ENCODE measurements around the gene YOD1.

YOD1 gene

DNA sequence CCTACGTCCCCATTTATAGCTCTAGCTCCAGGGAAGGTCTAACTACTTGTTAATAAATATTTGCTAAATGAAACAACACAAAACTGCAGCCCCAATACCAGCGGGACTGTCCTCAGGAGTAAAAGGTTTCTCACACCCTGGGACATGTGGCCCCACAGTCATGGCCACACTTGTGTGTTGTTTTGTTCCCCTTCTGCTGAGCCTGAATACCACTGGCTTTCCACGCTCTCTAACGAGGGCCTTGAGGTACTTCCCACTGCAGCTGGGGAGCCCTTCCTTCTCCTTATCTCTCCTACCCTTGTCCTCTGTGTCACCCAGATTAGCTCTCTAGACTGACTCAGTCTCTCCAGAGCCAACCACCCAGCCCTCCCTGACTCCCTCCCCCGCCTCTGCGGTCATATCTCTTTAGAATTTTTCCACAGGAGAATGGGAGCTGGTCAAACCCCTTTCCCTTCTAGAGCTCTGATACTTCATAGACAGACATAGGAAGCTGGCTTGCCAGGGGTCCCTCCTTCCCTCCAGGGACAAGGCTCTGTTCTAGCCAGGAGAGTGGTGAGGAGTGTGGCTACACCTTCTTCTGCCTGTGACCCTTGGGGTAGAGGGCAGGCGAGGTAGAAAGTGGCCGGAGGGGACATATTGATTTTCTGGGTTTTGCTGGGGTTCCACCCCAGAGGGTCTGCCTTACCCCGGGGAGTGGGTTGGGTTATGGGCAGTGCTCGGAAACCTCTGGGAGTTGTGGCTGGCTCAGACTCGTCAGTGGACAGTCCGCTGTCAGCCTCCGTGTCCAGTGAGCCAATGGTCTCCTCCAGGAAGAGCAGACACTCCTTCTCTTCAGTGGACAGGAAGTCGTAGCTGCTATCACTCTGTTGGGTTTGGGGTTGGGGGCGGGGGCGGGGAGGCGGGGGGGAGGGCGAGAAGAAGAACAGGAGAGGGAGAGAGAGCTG lies 26.5 kb downstream of the YOD1 start:
- TF ChIP-seq, protein P1, sequence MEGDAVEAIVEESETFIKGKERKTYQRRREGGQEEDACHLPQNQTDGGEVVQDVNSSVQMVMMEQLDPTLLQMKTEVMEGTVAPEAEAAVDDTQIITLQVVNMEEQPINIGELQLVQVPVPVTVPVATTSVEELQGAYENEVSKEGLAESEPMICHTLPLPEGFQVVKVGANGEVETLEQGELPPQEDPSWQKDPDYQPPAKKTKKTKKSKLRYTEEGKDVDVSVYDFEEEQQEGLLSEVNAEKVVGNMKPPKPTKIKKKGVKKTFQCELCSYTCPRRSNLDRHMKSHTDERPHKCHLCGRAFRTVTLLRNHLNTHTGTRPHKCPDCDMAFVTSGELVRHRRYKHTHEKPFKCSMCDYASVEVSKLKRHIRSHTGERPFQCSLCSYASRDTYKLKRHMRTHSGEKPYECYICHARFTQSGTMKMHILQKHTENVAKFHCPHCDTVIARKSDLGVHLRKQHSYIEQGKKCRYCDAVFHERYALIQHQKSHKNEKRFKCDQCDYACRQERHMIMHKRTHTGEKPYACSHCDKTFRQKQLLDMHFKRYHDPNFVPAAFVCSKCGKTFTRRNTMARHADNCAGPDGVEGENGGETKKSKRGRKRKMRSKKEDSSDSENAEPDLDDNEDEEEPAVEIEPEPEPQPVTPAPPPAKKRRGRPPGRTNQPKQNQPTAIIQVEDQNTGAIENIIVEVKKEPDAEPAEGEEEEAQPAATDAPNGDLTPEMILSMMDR (IDR thresholded peaks at IDR 0.05; ENCODE audit: insufficient read depth, low read length, missing control alignments): no peak
- no peak for DNase-seq (ENCODE audit: low read depth, low spot score)
- H3K4me3 ChIP-seq (ENCODE audit: low read depth, low read length): no peak overlapping the region
- ChIA-PET POLR2A (no interaction called here), CTCF (interaction anchor here (0.8 to 10.4 kb wide), 6 partner anchors 9 to 25 kb away, joined by 3 to 92 read pairs (median 6); no protein-coding TSS in a partner anchor)

DNA sequence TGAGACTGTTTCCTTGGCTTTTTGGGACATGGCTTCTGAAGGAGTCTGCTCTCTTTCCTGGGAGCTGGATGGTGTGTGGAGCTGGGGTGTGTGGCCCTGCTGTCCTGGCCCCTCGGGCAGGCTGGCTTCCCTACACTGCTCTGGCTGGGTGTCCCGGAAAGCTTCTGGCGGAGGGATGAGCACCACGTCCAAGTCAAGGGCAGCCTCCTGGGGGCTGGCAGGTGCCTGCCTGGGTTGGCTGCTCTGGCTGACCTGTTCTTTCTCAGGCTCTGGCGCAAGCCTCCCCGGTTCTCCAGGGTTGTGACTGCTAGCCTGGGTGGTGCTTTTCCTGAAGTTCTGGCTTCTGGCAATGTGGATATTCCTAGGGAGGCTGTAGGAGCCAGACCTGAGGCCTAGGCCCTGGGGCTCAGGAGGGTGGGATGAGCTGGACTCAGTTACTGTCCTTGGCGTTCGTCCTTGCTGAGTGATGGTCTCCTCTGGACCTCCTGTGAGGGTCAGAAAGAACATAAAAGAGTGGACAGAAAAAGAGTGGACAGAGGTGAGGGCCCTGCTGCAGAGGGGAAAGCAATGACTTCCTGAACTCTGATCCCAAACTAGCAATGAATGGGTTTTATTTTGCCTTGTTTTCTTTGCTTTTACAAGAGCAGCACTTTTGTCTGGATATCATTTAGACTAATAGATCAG lies 27.9 kb downstream of the YOD1 start:
- TF ChIP-seq, protein P1 (IDR thresholded peaks at IDR 0.05; ENCODE audit: insufficient read depth, low read length, missing control alignments): no peak
- DNase-seq (ENCODE audit: low read depth, low spot score): no peak
- H3K4me3 ChIP-seq (ENCODE audit: low read depth, low read length): no peak overlapping the region
- ChIA-PET CTCF (interaction anchor here (1.5 to 10.4 kb wide), 3 partner anchors 17 to 26 kb away, joined by 7 to 92 read pairs (median 9); no protein-coding TSS in a partner anchor), POLR2A (no interaction called here)

DNA sequence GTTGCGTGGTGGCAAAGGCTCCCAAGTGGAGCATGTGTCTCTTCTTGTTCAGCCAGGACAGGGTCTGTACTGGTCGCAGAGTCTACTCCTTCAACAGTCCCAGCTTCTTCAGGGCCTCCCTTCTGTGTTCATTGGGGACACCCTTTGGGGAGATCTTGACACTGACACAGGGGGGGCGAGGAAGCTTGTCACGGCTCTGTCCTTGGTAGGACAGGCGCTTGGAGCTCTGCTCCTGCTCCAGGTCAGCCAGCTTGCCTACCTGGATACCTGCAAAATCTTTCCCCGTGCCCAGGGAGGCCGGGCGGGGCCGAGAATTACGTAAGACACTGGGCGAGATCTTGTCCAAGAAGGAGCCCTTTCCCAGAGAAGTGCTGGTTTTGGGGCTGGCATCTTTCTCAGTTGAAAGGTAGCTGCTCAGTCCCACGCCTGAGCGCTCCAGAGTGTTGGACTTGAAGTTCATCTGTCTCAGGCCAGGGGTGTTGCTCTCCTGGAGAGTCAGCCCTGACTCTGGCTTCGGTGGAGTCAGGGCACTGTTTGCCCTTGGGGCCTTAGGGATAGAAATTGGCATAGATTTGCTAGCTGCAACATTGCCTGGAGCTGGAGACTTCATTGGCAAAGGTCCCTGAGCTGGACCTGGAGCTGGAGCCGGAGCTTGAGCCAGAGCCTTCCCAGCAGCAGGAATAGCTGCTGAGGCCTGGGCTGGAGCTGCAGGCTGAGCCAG lies 29.0 kb downstream of the YOD1 start:
- no peak for DNase-seq (ENCODE audit: low read depth, low spot score)
- no peak overlapping the region for H3K4me3 ChIP-seq (ENCODE audit: low read depth, low read length)
- ChIA-PET CTCF (interaction anchor here (0.8 to 10.4 kb wide), 6 partner anchors 12 to 383 kb away, joined by 3 to 92 read pairs (median 8); no protein-coding TSS in a partner anchor), POLR2A (no interaction called here)
- TF ChIP-seq, protein P1 (IDR thresholded peaks at IDR 0.05; ENCODE audit: insufficient read depth, low read length, missing control alignments): no peak

DNA sequence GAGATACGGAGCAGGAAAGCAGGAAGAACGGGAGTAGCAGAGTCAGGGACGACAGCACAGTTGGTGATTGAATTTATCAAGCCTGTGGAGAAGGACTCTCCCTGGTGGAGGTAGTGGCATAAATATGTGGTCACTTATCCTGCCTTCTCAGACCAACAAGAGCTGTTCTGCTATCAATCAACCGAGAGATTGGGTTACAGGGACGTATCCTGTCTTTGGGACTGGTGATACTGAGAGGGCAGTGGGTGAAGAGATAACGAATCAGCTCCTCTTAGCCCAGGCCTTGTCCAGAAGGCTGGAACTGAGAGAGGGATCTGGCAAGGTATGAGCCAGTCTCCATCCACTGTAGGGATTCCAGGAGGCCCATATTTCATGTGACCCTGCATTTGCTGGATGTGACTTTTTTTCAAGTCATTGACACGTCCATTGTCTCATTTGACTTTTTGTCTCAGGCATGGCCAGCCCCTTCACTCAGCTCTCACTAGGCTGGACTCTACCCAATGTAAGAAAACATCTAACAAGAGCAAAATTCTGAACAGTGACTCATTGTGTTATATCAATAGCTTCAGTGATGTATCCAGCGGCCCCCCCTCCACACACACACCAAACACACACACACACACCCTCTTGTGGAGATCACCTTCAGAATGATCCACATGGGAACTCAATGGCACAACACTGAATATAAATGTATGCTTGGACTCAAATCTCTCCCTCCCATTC lies 29.7 kb downstream of the YOD1 start:
- CTCF ChIA-PET: interaction anchor here (1.0 to 10.4 kb wide), 3 partner anchors 11 to 29 kb away, joined by 5 to 92 read pairs (median 8); no protein-coding TSS in a partner anchor
- no peak for DNase-seq (ENCODE audit: low read depth, low spot score)
- POLR2A ChIA-PET: no interaction called here
- no peak overlapping the region for H3K4me3 ChIP-seq (ENCODE audit: low read depth, low read length)
- TF ChIP-seq, protein P1 (IDR thresholded peaks at IDR 0.05; ENCODE audit: insufficient read depth, low read length, missing control alignments): no peak

DNA sequence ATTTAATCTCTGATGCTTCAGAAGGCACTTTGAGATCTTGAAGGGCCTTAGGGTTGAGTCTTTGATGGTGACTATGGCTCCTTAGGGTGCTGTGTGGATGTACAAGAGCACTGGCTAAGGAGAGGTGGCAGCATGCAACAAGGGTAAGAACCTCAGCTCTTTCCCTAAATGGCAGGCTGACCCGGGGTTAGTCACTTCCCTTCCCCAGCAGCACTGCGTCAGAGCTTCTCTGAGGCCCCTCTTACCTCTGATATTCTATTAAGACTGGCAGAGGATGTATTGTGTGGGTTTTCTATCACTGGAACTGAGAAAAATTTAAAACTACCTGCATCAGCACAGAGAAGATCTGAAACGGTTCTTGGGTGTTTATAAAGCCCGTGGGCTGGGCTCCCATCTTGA lies 30.3 kb downstream of the YOD1 start:
- no peak overlapping the region for H3K4me3 ChIP-seq (ENCODE audit: low read depth, low read length)
- DNase-seq (ENCODE audit: low read depth, low spot score): no peak
- TF ChIP-seq, protein P1 (IDR thresholded peaks at IDR 0.05; ENCODE audit: insufficient read depth, low read length, missing control alignments): no peak
- CTCF ChIA-PET: interaction anchor here (1.0 to 10.4 kb wide), 4 partner anchors 10 to 29 kb away, joined by 5 to 92 read pairs (median 8); no protein-coding TSS in a partner anchor
- POLR2A ChIA-PET: no interaction called here
